GM12874 (cell line): ENCODE measurements around the gene POLD1.

Source experiments
- CTCF ChIP-seq: IDR thresholded peaks from 2 replicates; pipeline ENCODE4 v1.5.1; 2011; ENCODE audit warnings: low read depth, mild to moderate bottlenecking, control low read depth, low read length, moderate library complexity; ENCODE audit not compliant: insufficient read depth

The POLD1 gene

GRCh38 chr19:50406156-50406820, 22.1 kb downstream of the POLD1 start:
- TF ChIP-seq CTCF, result no peak

GRCh38 chr19:50406829-50407228, 22.7 kb downstream of the POLD1 start:
- TF ChIP-seq CTCF, result no peak

GRCh38 chr19:50409347-50409746, 25.2 kb downstream of the POLD1 start:
- TF ChIP-seq CTCF, result no peak

- no peak for TF ChIP-seq CTCF
Measured at GRCh38 chr19:50410109-50410508, 26.0 kb downstream of the POLD1 start.

GRCh38 chr19:50412419-50412818, 28.3 kb downstream of the POLD1 start:
- TF ChIP-seq CTCF, result no peak

GRCh38 chr19:50413096-50413495, 28.9 kb downstream of the POLD1 start:
- TF ChIP-seq CTCF, result no peak

- TF ChIP-seq CTCF, result no peak
Measured at GRCh38 chr19:50413531-50413930, 29.4 kb downstream of the POLD1 start.
